NCI-H2107 (cell line): ENCODE measurements around the gene KLHL10.
"Not testable (repeated sequence)": the region's sequence is repeated elsewhere in the genome, so short reads cannot be mapped to it uniquely, and the experiment has no call there.

Experiments
- DNase-seq: peaks from one replicate; lab custom pipeline; 2025; lab: John Stamatoyannopoulos, UW

KLHL10 gene

GRCh38 chr17:41813152-41813680, 24.4 kb upstream of the KLHL10 start:
- no peak for DNase-seq

GRCh38 chr17:41813699-41814124, 23.9 kb upstream of the KLHL10 start:
- DNase-seq: no peak

- no peak for DNase-seq
These were observed 23.4 kb upstream of the KLHL10 start for GRCh38 chr17:41814195-41814594.

- DNase-seq: no peak
These were observed 20.8 kb upstream of the KLHL10 start for GRCh38 chr17:41816637-41817320.

GRCh38 chr17:41818024-41818423, 19.6 kb upstream of the KLHL10 start:
- no peak for DNase-seq

GRCh38 chr17:41821776-41822175, 15.8 kb upstream of the KLHL10 start:
- DNase-seq: no peak

- DNase-seq: no peak
These were observed 15.1 kb upstream of the KLHL10 start for GRCh38 chr17:41822216-41823140.

GRCh38 chr17:41823141-41823524, 14.5 kb upstream of the KLHL10 start:
- no peak for DNase-seq

GRCh38 chr17:41823580-41823979, 14.0 kb upstream of the KLHL10 start:
- DNase-seq: no peak

GRCh38 chr17:41824086-41824485, 13.5 kb upstream of the KLHL10 start:
- no peak for DNase-seq

GRCh38 chr17:41825175-41825845, 12.3 kb upstream of the KLHL10 start:
- DNase-seq: no peak

- DNase-seq: not testable (repeated sequence)
These were observed 7.7 kb upstream of the KLHL10 start for GRCh38 chr17:41829961-41830360.

GRCh38 chr17:41835214-41835799, 2.3 kb upstream of the KLHL10 start:
- DNase-seq: no peak

GRCh38 chr17:41835800-41836549, 1.6 kb upstream of the KLHL10 start, which contains the start of gene NT5C3B:
Gene NT5C3B, minus strand, starts transcription at chr17:41836232. Its CDS starts 39 bp downstream, at chr17:41836193.
- DNase-seq: no peak

GRCh38 chr17:41836550-41837196, 952 bp upstream of the KLHL10 start:
- no peak for DNase-seq

- not testable (repeated sequence) for DNase-seq
These were observed 1.8 kb downstream of the KLHL10 start for GRCh38 chr17:41839448-41839847.

- DNase-seq: not testable (repeated sequence)
These were observed 3.2 kb downstream of the KLHL10 start for GRCh38 chr17:41840781-41841180.

- DNase-seq: no peak
These were observed 7.3 kb downstream of the KLHL10 start for GRCh38 chr17:41844971-41845370.

GRCh38 chr17:41848788-41849187, 11.2 kb downstream of the KLHL10 start:
- no peak for DNase-seq

- no peak for DNase-seq
These were observed 11.8 kb downstream of the KLHL10 start for GRCh38 chr17:41849251-41849990.
